ENCODE data around the gene IP6K3.

Gene IP6K3

DNA sequence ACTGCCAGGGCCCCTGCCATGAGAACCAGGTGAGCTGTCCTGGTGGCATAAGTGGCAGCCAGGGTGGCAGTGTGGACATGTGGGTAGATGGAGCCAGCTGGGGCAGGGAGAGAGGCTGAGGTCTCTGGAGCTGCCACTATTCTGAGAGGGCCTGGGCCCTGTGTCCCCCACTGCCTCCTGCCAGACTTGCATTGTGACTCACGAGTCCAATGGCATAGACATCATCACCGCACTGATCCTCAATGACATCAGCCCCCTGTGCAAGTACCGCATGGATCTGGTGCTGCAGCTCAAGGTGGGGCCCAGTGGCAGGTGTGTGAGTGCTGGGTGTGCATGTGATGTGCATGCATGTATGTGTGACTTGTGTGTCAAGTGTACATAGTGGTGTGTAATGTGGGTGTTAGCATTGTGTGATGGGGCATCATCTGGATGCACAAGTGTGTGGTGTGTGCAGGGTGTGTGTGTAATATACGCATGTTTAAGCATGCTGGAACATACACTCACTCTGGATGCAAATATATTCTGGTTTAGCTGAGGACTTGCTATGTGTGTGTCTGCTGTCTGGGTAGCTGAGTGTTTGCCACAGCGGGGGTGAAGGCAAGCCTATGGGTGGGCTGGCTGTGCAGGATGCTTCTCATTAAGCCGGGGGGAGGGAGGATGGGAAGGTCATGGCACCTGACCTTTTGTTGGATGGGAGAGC, 60.3 kb downstream of the IP6K3 start:
- DNase-seq (ENCODE audit: low read depth in 1 of 2, low spot score in 1 of 2), result no peak
- TF ChIP-seq, protein P1, sequence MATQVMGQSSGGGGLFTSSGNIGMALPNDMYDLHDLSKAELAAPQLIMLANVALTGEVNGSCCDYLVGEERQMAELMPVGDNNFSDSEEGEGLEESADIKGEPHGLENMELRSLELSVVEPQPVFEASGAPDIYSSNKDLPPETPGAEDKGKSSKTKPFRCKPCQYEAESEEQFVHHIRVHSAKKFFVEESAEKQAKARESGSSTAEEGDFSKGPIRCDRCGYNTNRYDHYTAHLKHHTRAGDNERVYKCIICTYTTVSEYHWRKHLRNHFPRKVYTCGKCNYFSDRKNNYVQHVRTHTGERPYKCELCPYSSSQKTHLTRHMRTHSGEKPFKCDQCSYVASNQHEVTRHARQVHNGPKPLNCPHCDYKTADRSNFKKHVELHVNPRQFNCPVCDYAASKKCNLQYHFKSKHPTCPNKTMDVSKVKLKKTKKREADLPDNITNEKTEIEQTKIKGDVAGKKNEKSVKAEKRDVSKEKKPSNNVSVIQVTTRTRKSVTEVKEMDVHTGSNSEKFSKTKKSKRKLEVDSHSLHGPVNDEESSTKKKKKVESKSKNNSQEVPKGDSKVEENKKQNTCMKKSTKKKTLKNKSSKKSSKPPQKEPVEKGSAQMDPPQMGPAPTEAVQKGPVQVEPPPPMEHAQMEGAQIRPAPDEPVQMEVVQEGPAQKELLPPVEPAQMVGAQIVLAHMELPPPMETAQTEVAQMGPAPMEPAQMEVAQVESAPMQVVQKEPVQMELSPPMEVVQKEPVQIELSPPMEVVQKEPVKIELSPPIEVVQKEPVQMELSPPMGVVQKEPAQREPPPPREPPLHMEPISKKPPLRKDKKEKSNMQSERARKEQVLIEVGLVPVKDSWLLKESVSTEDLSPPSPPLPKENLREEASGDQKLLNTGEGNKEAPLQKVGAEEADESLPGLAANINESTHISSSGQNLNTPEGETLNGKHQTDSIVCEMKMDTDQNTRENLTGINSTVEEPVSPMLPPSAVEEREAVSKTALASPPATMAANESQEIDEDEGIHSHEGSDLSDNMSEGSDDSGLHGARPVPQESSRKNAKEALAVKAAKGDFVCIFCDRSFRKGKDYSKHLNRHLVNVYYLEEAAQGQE (IDR thresholded peaks at IDR 0.05; ENCODE audit: insufficient replicate concordance, low read depth), result no peak
- TF ChIP-seq GABPA (IDR thresholded peaks at IDR 0.05; ENCODE audit: low read depth) (no peak), SPI1 (IDR thresholded peaks at IDR 0.05; ENCODE audit: borderline replicate concordance, low read depth) (no peak)
- TF ChIP-seq, protein P2, sequence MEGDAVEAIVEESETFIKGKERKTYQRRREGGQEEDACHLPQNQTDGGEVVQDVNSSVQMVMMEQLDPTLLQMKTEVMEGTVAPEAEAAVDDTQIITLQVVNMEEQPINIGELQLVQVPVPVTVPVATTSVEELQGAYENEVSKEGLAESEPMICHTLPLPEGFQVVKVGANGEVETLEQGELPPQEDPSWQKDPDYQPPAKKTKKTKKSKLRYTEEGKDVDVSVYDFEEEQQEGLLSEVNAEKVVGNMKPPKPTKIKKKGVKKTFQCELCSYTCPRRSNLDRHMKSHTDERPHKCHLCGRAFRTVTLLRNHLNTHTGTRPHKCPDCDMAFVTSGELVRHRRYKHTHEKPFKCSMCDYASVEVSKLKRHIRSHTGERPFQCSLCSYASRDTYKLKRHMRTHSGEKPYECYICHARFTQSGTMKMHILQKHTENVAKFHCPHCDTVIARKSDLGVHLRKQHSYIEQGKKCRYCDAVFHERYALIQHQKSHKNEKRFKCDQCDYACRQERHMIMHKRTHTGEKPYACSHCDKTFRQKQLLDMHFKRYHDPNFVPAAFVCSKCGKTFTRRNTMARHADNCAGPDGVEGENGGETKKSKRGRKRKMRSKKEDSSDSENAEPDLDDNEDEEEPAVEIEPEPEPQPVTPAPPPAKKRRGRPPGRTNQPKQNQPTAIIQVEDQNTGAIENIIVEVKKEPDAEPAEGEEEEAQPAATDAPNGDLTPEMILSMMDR (IDR thresholded peaks at IDR 0.05; ENCODE audit: insufficient read depth, low read length), result no peak
- H3K27ac ChIP-seq (replicated peaks), result no peak overlapping the region
- H3K27me3 ChIP-seq (ENCODE audit: insufficient read depth, poor library complexity, severe bottlenecking), result no peaks in the 10 kb centered on the region
- no peak overlapping the region for H3K4me3 ChIP-seq (replicated peaks; ENCODE audit: insufficient read depth, low read length)

DNA sequence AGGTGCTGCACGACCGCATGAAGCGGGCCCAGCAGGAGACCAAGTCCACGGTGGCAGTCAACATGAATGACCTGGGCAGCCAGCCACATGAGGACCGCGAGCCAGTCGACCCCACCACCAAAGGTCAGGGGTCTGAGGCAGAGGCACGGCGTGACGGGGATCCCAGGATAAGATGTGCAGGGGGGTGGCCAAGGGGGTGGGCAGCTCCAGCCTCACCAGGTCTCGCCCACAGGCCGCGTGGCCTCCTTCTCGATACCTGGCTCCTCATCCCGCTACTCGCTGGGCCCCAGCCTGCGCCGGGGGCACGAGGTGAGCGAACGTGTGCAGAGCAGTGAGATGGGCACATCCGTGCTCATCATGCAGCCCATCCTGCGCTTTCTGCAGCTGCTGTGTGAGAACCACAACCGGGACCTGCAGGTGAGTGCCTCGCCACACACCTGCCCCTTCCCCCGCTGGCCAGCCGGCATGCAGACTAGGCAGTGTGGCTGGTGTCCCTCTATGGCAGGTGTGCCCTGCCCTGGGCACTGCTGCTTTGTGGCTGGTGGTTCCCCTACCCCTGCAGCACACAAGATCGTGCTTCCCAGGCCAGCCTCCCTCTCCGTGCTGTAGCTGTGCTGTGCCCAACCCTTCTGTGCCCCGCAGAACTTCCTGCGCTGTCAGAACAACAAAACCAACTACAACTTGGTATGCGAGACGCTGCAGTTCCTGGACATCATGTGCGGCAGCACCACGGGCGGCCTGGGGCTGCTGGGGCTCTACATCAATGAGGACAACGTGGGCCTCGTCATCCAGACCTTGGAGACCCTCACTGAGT, 61.1 kb downstream of the IP6K3 start:
- Histone ChIP-seq H3K4me3 (replicated peaks; ENCODE audit: insufficient read depth, low read length) (no peak overlapping the region), H3K27ac (replicated peaks) (no peak overlapping the region), H3K27me3 (ENCODE audit: insufficient read depth, poor library complexity, severe bottlenecking) (no peaks in the 10 kb centered on the region)
- TF ChIP-seq GABPA (IDR thresholded peaks at IDR 0.05; ENCODE audit: low read depth) (no peak), SPI1 (IDR thresholded peaks at IDR 0.05; ENCODE audit: borderline replicate concordance, low read depth) (no peak)
- TF ChIP-seq, protein P1 (IDR thresholded peaks at IDR 0.05; ENCODE audit: insufficient replicate concordance, low read depth), result no peak
- TF ChIP-seq, protein P2 (IDR thresholded peaks at IDR 0.05; ENCODE audit: insufficient read depth, low read length), result no peak
- DNase-seq (ENCODE audit: low read depth in 1 of 2, low spot score in 1 of 2), result no peak

DNA sequence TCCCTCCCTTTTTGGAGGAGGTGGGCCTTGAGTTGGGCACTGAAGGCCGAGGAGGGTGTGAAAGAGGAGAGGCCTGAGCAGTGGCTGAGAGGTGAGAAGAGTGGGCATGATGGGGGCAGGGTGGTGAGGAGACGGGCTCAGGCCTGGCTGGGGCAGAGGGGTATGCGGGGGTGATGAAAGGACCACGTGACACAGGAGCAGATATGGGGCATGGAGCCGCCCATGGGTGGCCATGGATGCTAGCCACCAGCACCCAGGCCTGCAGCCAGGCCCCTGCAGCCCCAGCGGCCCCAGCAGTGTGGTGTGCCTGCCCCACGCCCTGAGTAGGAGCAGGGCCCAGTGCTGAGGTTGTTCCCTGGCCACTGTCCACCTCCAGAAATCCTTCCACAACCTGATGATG, 61.7 kb downstream of the IP6K3 start:
- Histone ChIP-seq H3K4me3 (replicated peaks; ENCODE audit: insufficient read depth, low read length) (no peak overlapping the region), H3K27me3 (ENCODE audit: insufficient read depth, poor library complexity, severe bottlenecking) (no peaks in the 10 kb centered on the region), H3K27ac (replicated peaks) (no peak overlapping the region)
- DNase-seq (ENCODE audit: low read depth in 1 of 2, low spot score in 1 of 2), result no peak
- no peak for TF ChIP-seq SPI1 (IDR thresholded peaks at IDR 0.05; ENCODE audit: borderline replicate concordance, low read depth)
- no peak for TF ChIP-seq POLR2AphosphoS5 (IDR thresholded peaks at IDR 0.05; ENCODE audit: low read depth)
- no peak for TF ChIP-seq GABPA (IDR thresholded peaks at IDR 0.05; ENCODE audit: low read depth)
- TF ChIP-seq, protein P2 (IDR thresholded peaks at IDR 0.05; ENCODE audit: insufficient read depth, low read length), result no peak
- TF ChIP-seq, protein P1 (IDR thresholded peaks at IDR 0.05; ENCODE audit: insufficient replicate concordance, low read depth), result no peak

Measured in HL-60 (cell line).